Suprapubic skin (tissue), 3 donors: ENCODE data around the gene NCAPG.

Experiments used
- POLR2A ChIP-seq, 2 donors: fragments of 450-650 bp; IDR thresholded peaks; one replicate each; pipeline ENCODE4 v1.6.1; 2017; ENCODE audit warnings: antibody characterized with exemption in 2 of 2, mild to moderate bottlenecking in 2 of 2, moderate library complexity in 2 of 2
- TF ChIP-seq, protein P1 (sequence below), 2 donors: fragments of 200-600 bp in 1 of 2; fragments of 450-650 bp in 1 of 2; sonication (generic) in 1 of 2; IDR thresholded peaks; one replicate each; pipeline ENCODE4 v1.5.1; 2016 to 2019; ENCODE audit warnings: antibody characterized with exemption in 2 of 2, mild to moderate bottlenecking in 1 of 2, moderate library complexity in 1 of 2

DNA sequence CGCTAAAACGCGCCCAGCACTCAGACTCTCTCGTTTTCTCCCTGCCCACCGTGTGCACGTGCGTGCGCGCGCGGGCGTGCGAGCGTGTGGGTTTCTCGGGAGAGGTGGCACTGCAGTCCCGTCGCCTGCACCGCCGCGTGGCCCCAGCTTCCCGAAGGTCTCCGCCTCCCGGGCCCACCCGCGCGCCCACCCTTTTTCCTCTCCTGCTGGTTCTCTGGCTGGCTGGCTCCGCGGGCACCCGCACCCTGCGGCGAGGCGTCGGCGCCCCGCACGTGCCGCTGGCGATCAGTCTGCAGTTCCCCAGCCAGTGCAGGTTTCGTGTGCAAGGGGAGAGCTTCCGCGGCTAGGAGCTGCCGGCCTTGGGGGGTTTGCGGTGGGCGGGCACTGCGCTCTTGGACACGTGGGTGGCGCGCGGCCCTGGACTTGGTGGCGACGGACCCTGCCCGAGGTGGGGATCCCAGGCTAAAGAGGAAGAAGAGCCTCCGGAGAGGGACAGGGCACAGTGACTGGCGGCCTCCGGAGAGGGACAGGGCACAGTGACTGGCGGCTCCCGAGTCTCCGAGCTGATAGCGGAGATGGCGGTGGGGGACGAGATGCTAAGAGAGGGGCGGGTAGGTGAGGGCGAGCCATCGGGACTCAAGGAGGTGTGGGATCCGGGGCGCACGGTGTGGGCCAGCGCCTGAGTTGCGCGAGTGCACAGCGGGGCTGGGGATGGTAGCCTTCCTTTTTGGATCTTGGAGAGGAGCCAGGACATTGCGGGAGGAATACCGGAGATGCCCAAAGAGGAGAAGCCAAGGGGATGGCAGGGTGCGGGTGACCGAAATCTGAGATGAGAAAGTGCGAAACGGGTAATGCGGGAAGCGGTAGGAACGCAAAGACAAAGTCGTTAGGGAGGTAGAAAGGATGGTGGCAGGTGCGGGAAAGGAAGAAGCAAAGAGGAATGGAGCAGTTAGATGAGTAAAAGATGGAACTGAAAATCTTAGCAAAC is 29.2 kb upstream of the NCAPG start, which contains the start of gene FAM184B:
- TF ChIP-seq, protein P1, sequence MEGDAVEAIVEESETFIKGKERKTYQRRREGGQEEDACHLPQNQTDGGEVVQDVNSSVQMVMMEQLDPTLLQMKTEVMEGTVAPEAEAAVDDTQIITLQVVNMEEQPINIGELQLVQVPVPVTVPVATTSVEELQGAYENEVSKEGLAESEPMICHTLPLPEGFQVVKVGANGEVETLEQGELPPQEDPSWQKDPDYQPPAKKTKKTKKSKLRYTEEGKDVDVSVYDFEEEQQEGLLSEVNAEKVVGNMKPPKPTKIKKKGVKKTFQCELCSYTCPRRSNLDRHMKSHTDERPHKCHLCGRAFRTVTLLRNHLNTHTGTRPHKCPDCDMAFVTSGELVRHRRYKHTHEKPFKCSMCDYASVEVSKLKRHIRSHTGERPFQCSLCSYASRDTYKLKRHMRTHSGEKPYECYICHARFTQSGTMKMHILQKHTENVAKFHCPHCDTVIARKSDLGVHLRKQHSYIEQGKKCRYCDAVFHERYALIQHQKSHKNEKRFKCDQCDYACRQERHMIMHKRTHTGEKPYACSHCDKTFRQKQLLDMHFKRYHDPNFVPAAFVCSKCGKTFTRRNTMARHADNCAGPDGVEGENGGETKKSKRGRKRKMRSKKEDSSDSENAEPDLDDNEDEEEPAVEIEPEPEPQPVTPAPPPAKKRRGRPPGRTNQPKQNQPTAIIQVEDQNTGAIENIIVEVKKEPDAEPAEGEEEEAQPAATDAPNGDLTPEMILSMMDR (IDR thresholded peaks at IDR 0.05), result no peak
- no peak for TF ChIP-seq POLR2A (IDR thresholded peaks at IDR 0.05)
